ENCODE data around the gene ARHGEF4. TPM values are rescaled to one million over a fixed set of nuclear protein-coding genes. Genes with fewer than 3 reads are reported as not detected.

The ARHGEF4 gene
- total RNA-seq, 1 experiment from 2014 or later = 21.8 TPM

- no peak for TF ChIP-seq ATF2 (CRISPR knock-in tag; IDR thresholded peaks at IDR 0.05; ENCODE audit: borderline replicate concordance, low read depth)
- no peak for TF ChIP-seq AFF4 (CRISPR knock-in tag; IDR thresholded peaks at IDR 0.05; ENCODE audit: borderline replicate concordance)
- no peak for TF ChIP-seq STAT6 (CRISPR knock-in tag; conservative IDR thresholded peaks at IDR 0.05; ENCODE audit: low read depth)
- no peak for TF ChIP-seq E2F4 (CRISPR knock-in tag; IDR thresholded peaks at IDR 0.05; ENCODE audit: borderline replicate concordance, low read depth)
- no peak for TF ChIP-seq PREB (CRISPR knock-in tag; IDR thresholded peaks at IDR 0.05; ENCODE audit: borderline replicate concordance)
- no peak for TF ChIP-seq USF2 (CRISPR knock-in tag; IDR thresholded peaks at IDR 0.05)
- TF ChIP-seq ZBTB43 (CRISPR knock-in tag; IDR thresholded peaks at IDR 0.05) = no peak
- no peak for TF ChIP-seq RELA (CRISPR knock-in tag; IDR thresholded peaks at IDR 0.05; ENCODE audit: borderline replicate concordance)
- no peak for TF ChIP-seq TP53 (CRISPR knock-in tag; IDR thresholded peaks at IDR 0.05)
- no peak for TF ChIP-seq EMX1 (CRISPR knock-in tag; IDR thresholded peaks at IDR 0.05)
- no peak for TF ChIP-seq ZNF423 (CRISPR knock-in tag; IDR thresholded peaks at IDR 0.05)
Measured at GRCh38 chr2:130823171-130823885, 13.4 kb upstream of the ARHGEF4 start (continued).
